SU-DHL-6 (cell line): ENCODE measurements around the gene BCAS3.

Source experiments
- CTCF ChIP-seq: fragments of 200-600 bp; sonication (generic); IDR thresholded peaks from one replicate; pipeline ENCODE4 v1.5.1; 2017; ENCODE audit warnings: antibody characterized with exemption, mild to moderate bottlenecking, low read length, moderate library complexity; ENCODE audit not compliant: insufficient read depth, poor library complexity, severe bottlenecking
- EZH2phosphoT487 ChIP-seq: fragments of 200-600 bp; sonication (generic), shearing (Covaris generic); conservative IDR thresholded peaks from 2 replicates; pipeline ENCODE4 v1.6.1; 2018; ENCODE audit warnings: mild to moderate bottlenecking, antibody characterized with exemption, low read length, moderate library complexity, mixed read lengths

GRCh38 chr17:61208301-61209105 lies 530.9 kb downstream of the BCAS3 start:
- TF ChIP-seq CTCF, result no peak
- no peak for TF ChIP-seq EZH2phosphoT487
